Endothelial cell of hepatic sinusoid (primary cell): ENCODE results near the gene NAALADL2.
"Not testable (repeated sequence)": the region's sequence is repeated elsewhere in the genome, so short reads cannot be mapped to it uniquely, and the experiment has no call there.

ENCODE experiments used
- in situ Hi-C: cut with HindIII; loops from 2 replicates; pipeline ENCODE4 v1.10.0; 2017; ENCODE audit warnings: low sequenced_read_pairs

NAALADL2 gene

DNA sequence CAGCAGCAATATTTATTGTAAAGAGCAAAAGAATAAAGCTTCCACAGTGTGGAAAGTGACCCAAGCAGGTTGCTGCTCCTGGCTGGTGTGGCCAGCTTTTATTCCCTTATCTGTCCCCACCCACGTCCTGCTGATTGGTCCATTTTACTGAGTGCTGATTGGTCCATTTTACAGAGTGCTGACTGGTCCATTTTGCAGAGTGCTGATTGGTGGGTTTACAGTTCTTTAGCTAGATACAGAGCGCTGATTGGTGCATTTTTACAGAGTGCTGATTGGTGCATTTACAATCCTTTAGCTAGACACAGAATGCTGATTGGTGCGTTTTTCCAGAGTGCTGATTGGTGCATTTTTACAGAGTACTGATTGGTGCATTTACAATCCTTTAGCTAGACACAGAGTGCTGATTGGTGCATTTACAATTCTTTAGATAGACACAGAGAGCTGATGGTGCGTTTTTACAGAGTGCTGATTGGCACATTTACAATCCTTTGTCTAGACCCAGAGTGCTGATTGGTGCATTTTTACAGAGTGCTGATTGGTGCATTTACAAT is 601.8 kb downstream of the NAALADL2 start:
- in situ Hi-C loops: not testable (repeated sequence)

DNA sequence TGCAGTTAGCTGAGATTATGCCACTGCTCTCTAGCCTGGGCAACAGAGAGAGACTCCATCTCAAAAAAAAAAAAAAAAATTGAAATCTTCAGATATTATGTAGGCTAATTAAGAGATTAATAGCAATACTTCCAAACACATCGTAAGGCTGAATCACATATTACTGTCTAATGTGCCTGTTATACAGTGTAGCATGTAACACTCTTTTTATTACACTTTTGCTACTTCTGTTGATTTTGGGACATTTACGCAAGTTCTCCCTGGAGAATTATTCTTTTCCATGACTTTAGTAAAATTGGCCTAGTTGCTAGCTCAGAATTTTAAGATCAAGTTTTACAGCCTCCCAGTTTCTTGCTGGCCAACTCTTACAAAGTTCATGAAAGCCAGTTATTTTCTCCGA is 605.2 kb downstream of the NAALADL2 start:
- in situ Hi-C loops: no loop called here

DNA sequence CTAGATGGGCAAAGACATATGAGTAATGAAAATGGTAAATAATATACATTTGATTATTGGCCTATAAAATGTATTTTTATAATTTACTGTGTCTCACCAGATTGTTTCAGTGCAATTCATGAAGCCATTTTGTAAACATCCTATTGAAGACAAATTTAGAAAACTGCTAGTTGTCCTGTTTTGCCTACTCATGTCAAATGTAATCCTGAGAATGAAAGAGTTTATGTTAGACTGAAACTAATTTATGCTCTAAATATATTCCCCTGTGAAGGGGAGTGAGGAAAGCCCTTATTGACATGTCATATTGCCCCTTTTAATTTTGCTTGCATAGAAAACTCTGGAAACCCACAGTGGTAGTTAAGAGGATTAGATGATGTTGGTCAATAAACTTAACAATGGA is 610.0 kb downstream of the NAALADL2 start:
- in situ Hi-C loops: no loop called here

DNA sequence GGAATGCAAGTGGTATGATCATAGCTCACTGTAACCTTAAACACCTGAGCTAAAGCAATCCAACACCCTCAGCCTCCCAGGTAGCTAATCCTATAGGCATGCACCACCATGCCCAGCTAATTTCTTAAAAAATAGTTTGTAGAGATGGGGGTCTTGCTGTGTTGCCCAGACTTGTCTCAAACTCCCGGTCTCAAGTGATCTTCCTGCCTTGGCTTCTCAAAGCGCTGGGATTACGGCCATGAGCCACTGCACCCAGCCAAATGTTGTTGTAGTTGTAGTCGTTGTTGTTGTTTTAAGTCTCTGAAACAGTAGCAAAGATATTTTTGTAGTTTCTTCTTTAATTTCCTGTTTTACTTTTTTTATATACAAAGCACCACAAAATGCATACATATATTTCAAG is 616.6 kb downstream of the NAALADL2 start:
- in situ Hi-C loops: no loop called here

DNA sequence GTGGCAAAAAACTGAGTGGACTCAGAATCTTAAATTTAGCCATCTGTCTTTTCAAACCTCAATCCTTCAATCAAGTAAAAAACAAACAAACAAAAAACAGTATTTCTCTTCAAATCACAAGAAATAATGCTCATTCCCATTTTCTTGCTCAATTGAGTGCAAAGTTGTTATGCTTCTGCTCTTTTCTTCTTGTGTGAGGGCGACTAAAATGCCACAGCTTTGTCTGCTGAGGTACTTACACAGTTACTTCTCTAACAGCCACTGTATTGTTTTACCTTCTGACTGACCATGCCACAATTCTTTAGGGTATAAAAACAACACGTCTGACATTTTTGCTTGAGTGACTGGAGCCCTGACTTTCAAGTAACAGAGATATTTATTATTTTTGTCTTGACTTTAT is 617.4 kb downstream of the NAALADL2 start:
- in situ Hi-C loops: no loop called here

DNA sequence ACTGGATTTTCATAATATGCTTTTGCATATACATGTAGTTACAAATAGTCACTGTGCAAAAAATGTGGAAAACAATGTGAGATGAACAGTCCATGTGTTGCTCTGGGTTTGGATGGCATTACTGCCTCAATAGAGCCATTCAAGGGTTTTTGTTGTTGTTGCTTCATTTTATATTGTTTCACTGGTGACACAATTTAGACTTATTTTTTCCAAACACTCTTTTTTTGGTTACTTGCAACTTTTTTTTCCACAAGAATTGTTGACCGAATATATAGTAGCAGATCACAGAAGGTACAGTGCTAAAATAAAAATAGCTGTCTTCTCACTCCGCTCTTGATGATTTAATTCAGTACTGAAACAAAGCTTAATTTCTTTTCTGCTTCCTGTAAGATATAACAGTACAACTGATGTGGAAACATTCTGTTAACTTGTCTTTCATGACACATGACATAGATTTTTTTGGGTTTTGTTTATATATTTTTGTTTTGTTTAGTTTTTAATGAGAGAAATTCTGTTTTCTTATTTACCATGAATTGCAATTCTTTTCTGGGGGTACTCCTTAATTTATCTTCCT is 618.6 kb downstream of the NAALADL2 start:
- in situ Hi-C loops: no loop called here

DNA sequence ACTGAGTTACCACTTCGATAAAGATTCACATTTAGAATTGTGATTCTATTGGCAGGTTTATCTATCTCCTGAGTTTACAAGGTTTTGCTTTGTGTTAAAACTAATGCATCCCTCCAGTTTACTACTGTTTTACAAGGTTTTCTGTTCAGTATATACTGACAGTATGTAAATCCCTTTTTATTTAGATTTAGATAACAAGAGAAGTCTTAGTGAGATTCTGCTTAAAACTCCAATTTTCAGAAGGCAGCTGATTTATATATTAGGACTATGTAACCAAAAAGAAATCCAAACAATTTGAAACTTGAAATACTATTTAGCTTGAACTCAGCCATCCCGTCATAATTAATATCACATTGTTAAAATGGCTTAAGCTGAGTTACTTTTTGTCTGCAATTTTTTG is 619.2 kb downstream of the NAALADL2 start:
- in situ Hi-C loops: no loop called here

DNA sequence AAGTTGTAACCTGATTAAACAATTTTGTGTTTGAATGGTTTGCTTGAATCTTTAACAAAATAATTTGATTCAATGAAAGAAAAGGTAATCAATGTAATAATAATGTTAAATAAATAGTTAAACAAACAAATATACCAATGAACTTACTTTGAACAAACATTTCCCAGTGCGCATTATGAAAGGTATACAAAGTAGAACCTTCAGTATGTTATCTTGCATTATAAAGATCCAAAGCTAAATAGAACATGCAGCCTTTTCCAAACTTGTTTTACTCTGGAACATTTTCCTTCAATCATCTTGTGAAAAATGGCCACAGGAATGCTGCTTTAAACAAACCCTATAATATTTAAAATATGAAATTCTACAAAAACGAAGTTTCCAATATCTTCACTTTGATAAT is 620.0 kb downstream of the NAALADL2 start:
- in situ Hi-C loops: no loop called here

DNA sequence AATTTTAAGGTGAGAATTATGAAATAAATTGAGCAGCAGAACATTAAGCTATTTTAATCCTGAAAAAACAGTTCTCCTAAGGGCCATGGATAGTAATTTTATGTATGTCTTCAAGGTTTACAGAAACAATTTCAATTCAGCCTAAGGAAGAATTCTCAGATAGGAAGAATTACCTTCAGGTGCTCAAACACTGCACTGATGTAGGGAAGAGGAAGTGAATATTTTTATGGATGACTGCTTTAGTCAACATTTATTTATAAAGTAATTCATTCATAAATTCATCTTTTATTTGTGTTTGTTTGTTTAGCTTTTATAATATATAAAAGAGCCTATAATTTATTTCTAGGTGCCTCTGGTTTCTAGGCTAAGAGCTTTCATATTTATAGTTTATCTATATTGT is 620.7 kb downstream of the NAALADL2 start:
- in situ Hi-C loops: no loop called here

DNA sequence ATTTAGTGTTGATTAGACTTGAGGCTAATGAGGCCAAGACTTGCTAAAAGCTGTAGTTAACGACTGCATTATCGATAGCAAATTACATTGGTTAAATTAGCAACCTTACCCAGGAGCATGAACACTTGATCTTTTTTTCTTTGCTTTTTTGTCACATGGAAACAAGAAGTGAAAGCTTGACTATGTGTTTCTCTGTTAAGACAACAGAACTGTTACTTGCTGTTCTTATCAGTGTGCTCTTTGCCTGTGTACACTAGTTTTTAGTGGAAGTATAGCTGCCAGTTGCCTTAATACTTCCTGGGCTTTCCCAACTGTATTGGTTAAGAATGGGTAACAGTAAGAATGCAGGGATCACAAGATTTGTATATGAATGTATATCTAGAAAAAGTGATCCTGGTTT is 625.5 kb downstream of the NAALADL2 start:
- in situ Hi-C loops: no loop called here

DNA sequence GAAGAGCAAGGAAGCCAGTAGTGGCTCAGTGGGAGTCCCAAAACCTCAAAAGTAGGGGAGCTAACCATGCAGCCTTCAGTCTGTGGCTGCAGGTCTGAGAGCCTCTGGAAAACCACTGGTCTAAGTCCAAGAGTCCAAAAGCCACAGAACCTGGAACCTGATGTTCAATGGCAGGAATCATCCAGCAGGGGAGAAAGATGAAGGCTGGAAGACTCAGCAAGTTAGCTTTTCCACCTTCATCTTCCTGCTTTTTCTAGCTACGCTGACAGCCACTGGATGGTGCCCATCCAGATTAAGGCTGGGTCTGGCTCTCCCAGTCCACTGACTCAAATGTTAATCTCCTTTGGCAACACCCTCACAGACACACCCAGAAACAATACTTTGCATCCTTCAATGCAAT is 626.3 kb downstream of the NAALADL2 start:
- in situ Hi-C loops: no loop called here

DNA sequence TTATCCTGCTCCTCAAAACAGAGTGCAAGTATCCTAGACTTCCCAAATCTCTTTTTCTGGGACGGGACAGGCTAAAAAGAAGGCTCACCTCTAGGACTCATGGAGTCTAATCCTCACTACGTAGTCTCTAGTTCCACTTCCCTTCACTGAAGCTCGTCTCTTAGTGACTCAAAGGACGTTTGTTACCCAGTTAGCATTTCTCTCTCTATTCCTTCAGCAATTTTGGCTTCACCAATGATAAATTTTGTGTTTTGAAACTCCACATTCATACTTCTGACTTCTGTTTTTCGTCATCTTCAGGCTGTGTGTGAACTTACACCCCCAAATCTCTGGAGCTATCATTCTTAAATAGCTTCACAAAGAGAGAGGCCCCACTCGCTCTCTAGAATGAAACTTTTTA is 627.1 kb downstream of the NAALADL2 start:
- in situ Hi-C loops: no loop called here

DNA sequence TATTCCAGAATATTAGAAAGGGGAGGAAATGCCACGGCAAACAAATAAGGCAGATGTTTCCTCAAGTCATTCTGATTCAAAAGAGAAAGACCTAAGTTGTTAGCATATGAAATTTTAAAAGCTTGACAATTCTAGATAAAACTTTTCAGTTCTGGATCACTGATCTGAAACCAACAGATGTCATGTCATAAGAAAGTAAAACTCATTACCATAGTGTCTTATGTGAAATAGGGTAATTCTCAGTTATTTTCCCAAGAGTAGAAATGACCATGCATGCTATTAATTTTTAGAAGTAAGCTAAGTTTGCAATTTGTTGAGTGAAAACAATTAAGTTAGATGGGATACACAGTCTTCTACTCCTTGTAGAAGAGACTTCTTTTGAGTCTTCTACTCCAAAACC is 630.3 kb downstream of the NAALADL2 start:
- in situ Hi-C loops: no loop called here

DNA sequence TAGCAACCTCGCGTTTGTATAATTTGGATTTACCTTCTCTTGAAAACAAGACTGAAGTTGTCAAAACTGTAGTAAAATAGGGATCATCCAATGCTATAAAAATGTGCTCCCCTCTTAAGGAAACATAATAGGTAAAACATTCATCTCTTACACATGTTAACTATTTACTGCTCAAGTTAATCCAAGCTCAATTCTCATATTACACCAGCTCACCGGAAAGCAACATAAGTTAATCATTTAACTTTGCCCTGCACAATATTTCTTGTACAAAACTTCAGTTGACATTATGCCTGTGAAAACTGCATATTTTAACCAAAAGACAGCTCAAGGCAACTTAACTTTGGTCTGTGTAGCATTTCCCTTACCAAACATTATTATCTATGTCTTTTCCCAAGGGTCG is 634.2 kb downstream of the NAALADL2 start:
- in situ Hi-C loops: no loop called here

DNA sequence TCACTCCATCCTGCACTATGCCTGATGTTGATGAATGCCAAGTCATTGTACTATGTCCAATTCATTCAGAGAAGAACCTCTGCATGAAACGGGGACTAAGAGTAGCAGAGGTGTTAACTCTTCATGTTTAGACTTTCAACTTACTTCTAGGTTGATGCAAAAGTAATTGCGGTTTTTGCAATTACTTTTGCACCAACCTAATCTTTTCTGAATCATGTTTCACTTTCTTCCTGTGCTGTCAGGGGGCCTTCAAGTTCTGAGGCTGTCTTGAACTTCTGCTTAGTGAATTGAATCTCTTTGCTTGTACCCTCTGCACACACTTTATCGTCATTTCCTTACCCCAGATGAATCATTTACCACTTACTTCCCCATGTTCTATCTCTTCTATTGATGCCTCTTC is 636.2 kb downstream of the NAALADL2 start:
- in situ Hi-C loops: no loop called here

DNA sequence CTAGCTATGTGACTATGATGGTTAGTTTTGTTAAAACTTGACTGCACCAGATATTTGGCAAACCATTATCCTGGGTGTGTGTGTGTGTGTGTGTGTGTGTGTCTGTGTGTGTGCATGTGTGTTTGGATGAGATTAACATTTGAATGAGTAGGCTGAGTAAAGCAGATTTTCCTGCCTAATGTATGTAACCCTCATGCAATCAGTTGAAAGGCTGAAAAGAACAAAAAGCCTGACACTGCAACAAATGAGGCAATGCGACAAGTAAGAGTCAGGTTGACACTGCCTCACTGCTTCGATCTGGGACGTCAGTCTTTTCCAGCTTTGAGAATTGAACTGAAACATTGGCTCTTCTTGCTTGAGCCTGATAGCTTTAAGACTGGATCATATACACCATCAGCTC is 643.0 kb downstream of the NAALADL2 start:
- in situ Hi-C loops: no loop called here

DNA sequence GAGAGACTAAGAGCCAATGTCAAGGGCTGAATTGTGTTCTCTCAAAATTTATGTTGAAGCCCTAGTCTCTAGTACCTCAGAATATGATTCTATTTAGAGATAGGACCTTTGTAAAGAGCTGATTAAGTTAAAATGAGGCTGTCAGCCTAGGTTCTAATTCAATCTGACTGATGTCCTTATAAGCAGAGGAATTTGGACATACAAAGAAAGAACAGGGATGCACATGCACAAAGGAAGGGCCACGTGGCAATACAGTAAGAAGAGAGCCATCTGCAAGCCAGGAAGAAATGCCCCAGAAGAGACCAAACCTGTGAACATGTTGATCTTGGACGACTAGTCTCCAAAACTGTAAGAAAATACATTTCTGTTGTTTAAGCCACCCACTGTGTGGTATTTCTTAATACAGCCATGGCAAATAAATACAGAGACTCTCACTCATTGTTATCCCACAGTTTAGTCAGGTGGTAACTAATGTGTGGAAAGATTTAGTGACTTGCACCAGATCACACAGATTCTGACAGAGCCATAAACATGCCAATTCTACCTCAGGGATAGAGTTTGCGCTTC is 652.2 kb downstream of the NAALADL2 start:
- in situ Hi-C loops: no loop called here

DNA sequence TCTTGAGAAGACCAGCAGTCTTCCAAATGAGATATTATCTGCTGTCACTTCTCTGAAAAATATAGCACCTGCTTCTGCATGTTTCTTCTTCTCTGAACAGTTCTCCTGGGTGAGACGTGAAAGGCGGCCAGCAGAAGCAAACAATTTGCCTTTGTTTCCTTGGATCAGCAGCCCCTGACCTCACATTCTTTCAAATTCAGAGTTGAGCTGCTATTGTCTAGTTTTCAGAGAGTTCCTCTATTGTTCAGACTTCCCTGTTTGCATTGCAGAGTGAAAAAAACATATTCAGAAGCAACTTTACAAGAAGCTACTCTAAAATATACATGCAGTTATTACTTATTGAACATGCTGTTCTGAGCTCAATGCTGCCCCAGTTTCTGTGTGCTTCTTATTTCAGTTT is 653.6 kb downstream of the NAALADL2 start:
- in situ Hi-C loops: no loop called here

DNA sequence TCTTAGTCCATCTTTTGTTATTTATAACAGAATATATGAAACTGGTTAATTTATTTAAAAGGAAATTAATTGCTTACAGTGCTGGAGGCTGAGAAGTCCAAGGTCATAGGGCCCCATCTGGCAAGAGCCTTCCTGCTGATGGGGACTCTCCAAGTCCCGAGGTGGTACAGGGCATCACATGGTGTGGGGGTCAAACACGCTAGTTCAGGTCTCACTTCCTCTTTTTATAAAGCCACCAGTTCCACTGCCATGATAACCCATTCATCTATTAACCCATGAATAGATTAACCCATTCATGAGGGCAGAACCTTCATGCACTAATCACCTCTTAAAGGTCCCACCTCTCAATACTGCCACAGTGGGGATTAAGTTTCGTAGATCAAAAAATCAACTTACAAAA is 659.3 kb downstream of the NAALADL2 start:
- in situ Hi-C loops: no loop called here

DNA sequence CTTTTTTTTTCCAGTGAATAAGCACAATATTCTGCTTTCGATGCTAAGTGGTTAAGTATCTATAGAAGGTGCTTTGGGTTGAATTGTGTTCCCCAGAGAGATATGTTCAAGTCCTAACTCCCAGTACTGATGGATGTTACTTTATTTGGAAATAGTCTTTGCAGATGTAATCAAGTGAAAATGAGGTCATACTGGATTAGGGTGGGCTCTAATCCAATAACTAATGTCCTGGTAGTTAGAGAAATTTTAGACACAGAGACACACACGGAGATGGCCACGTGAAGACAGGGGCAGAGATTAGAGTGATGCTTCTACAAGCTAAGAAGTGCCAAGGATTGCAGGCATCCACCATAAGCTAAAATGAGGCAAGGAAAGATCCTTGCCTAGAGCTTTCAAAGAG is 662.3 kb downstream of the NAALADL2 start:
- in situ Hi-C loops: no loop called here

DNA sequence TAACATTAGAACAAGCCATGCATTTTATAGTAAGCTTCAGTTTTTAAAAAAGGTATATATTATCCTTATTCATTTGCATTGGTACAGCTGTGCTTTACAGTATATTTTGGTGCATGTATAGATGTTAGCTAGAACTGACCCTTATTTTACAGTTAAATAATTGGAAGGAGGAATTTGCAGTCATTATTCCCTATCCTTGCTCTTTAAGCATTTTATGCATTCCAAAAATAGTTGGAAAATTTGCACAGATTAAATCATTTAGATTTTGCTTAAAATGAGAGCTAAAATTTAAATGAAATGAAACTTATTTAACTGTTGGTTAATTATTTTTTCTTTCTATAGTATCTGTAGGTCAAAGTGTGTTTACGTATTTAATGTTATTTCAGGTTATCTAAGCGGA is 667.1 kb downstream of the NAALADL2 start:
- in situ Hi-C loops: no loop called here

DNA sequence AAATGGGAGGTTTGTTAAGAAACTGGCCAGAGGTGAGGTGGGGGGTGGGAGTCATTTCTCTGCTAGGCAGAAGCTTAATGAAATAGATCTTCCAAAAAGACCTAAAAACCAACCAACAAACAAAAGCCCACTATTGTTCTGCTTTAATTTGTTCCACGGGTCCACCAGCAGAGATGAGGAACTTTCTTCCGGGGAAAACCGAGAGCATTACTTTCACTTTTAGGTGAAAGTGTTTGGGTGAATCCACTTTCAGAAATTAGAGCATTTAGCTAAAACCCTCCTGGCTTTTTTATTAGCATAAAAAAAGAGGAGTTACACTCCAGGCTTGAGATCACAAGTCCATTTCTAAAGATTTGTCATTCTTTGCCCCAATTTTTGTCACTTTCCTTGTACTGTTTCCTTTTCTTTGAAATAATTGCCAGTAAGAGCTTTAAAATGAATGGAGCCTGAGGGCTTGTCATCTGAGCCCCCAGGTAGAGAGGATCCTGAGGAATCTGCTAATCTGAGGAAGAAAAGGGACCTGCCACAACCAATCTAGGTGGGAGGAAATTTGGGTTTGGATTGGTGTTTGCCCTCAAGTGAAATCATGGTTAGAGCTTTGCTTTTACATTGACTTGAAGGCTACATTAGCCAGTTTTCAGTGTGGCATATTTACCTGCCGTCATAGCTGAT is 667.6 kb downstream of the NAALADL2 start:
- in situ Hi-C loops: no loop called here
